ENCODE data around the gene TREH. TPM values are rescaled to one million over a fixed set of nuclear protein-coding genes. Genes with fewer than 3 reads are reported as not detected.

TREH gene
- total RNA-seq, 1 experiment from 2014 or later, result 0.21 TPM

GRCh38 chr11:118708296-118708695 lies 28.8 kb upstream of the TREH start:
- H3K9me3 Mint-ChIP-seq (ENCODE audit: low read depth, unreplicated experiment), result no peaks in the 10 kb centered on the region
- intact Hi-C loops (cut with micrococcal nuclease; ENCODE audit: unreplicated experiment), result no loop called here

GRCh38 chr11:118706546-118706825 lies 27.0 kb upstream of the TREH start:
- CTCF ChIA-PET, result no interaction called here
- BruUV-seq (replicated peaks), result no TSS peak
- Mint-ChIP-seq H3K36me3 (ENCODE audit: insufficient read depth, unreplicated experiment) (no peaks in the 10 kb centered on the region), H3K9me3 (ENCODE audit: low read depth, unreplicated experiment) (no peaks in the 10 kb centered on the region), H3K27ac (ENCODE audit: unreplicated experiment) (no peak overlapping the region), H3K4me3 (ENCODE audit: low read depth, unreplicated experiment) (no peak overlapping the region), H3K27me3 (ENCODE audit: unreplicated experiment) (peaks cover 25% of the 10 kb centered on the region), H3K4me1 (ENCODE audit: low read depth, unreplicated experiment) (no peaks in the 10 kb centered on the region)
- no peak for DNase-seq
- no peak for TF ChIP-seq CTCF (IDR thresholded peaks at IDR 0.05; ENCODE audit: unreplicated experiment)
- intact Hi-C loops (cut with micrococcal nuclease; ENCODE audit: unreplicated experiment), result no loop called here

More at GRCh38 chr11:118708296-118708695, 28.8 kb upstream of the TREH start:
- no TSS peak for BruUV-seq (replicated peaks)
- Mint-ChIP-seq H3K27me3 (ENCODE audit: unreplicated experiment) (peaks cover 25% of the 10 kb centered on the region), H3K4me1 (ENCODE audit: low read depth, unreplicated experiment) (no peaks in the 10 kb centered on the region), H3K27ac (ENCODE audit: unreplicated experiment) (no peak overlapping the region), H3K36me3 (ENCODE audit: insufficient read depth, unreplicated experiment) (no peaks in the 10 kb centered on the region), H3K4me3 (ENCODE audit: low read depth, unreplicated experiment) (no peak overlapping the region)
- CTCF ChIA-PET, result no interaction called here
- DNase-seq, result no peak
- no peak for TF ChIP-seq CTCF (IDR thresholded peaks at IDR 0.05; ENCODE audit: unreplicated experiment)

- H3K27ac Mint-ChIP-seq (ENCODE audit: unreplicated experiment), result no peak overlapping the region
- no peaks in the 10 kb centered on the region for H3K4me1 Mint-ChIP-seq (ENCODE audit: low read depth, unreplicated experiment)
- no peak for DNase-seq
- intact Hi-C loops (cut with micrococcal nuclease; ENCODE audit: unreplicated experiment), result no loop called here
- peaks cover 25% of the 10 kb centered on the region for H3K27me3 Mint-ChIP-seq (ENCODE audit: unreplicated experiment)
- no peaks in the 10 kb centered on the region for H3K9me3 Mint-ChIP-seq (ENCODE audit: low read depth, unreplicated experiment)
- no peaks in the 10 kb centered on the region for H3K36me3 Mint-ChIP-seq (ENCODE audit: insufficient read depth, unreplicated experiment)
- CTCF ChIA-PET, result no interaction called here
- BruUV-seq (replicated peaks), result no TSS peak
- no peak for TF ChIP-seq CTCF (IDR thresholded peaks at IDR 0.05; ENCODE audit: unreplicated experiment)
- H3K4me3 Mint-ChIP-seq (ENCODE audit: low read depth, unreplicated experiment), result no peak overlapping the region
Measured at GRCh38 chr11:118705791-118706545, 26.5 kb upstream of the TREH start.

- Mint-ChIP-seq H3K36me3 (ENCODE audit: insufficient read depth, unreplicated experiment) (no peaks in the 10 kb centered on the region), H3K4me3 (ENCODE audit: low read depth, unreplicated experiment) (no peak overlapping the region), H3K27me3 (ENCODE audit: unreplicated experiment) (peaks cover 25% of the 10 kb centered on the region), H3K9me3 (ENCODE audit: low read depth, unreplicated experiment) (no peaks in the 10 kb centered on the region), H3K4me1 (ENCODE audit: low read depth, unreplicated experiment) (no peaks in the 10 kb centered on the region), H3K27ac (ENCODE audit: unreplicated experiment) (no peak overlapping the region)
- TF ChIP-seq CTCF (IDR thresholded peaks at IDR 0.05; ENCODE audit: unreplicated experiment), result no peak
- intact Hi-C loops (cut with micrococcal nuclease; ENCODE audit: unreplicated experiment), result no loop called here
- no peak for DNase-seq
- CTCF ChIA-PET, result no interaction called here
- BruUV-seq (replicated peaks), result no TSS peak
Measured at GRCh38 chr11:118705111-118705741, 25.8 kb upstream of the TREH start.
